Naive thymus-derived CD4-positive, alpha-beta T cell (primary cell): ENCODE measurements around the gene EML6. TPM values are rescaled to one million over a fixed set of nuclear protein-coding genes. Genes with fewer than 3 reads are reported as not detected.

Source experiments
- ATAC-seq: fragments of 150-1000 bp; cut with Tn5 transposase; 2 replicates; pipeline ENCODE4 v1.10.0; 2021; ENCODE audit warnings: mild to moderate bottlenecking, moderate library complexity
- CTCF ChIA-PET: fragments of 350-600 bp; sonication (Branson Sonifier 250); formaldehyde crosslinking; loops from one replicate; lab custom pipeline; 2021; ENCODE audit warnings: antibody characterized with exemption; lab: Charles Lee
- POLR2A ChIA-PET: fragments of 350-600 bp; sonication (Branson Sonifier 250); formaldehyde crosslinking; loops from one replicate; lab custom pipeline; 2021; ENCODE audit warnings: antibody characterized with exemption, inconsistent platforms; lab: Charles Lee
- DNase-seq, 9 donors: peaks; one replicate each; pipeline versions ENCODE4 v3.0.0 to v3.0.0-alpha.2; 2020 to 2022; ENCODE audit warnings: mixed read lengths in 1 of 9
- H3K27ac ChIP-seq: one replicate; pipeline ENCODE4 v1.7.0; 2013; ENCODE audit warnings: mild to moderate bottlenecking, low read depth, low read length, moderate library complexity
- H3K27me3 ChIP-seq, 2 donors: one replicate each; pipeline ENCODE4 v1.7.0; 2013; ENCODE audit warnings: low read length in 2 of 2, mild to moderate bottlenecking in 2 of 2, moderate library complexity in 2 of 2; ENCODE audit not compliant: control insufficient read depth in 2 of 2, insufficient read depth in 2 of 2
- H3K36me3 ChIP-seq, 3 experiments: 1 replicate in 2 of 3; 2 replicates in 1 of 3; pipeline ENCODE4 v1.7.0; 2013; ENCODE audit warnings: low read length in 3 of 3, mild to moderate bottlenecking in 3 of 3, moderate library complexity in 1 of 3; ENCODE audit not compliant: insufficient read depth in 3 of 3, control insufficient read depth in 2 of 3
- H3K4me1 ChIP-seq, 2 donors: one replicate each; pipeline ENCODE4 v1.7.0; 2013; ENCODE audit warnings: low read length in 2 of 2, mild to moderate bottlenecking in 2 of 2, moderate library complexity in 1 of 2; ENCODE audit not compliant: control insufficient read depth in 2 of 2, insufficient read depth in 2 of 2
- H3K4me3 ChIP-seq: 2 replicates; pipeline ENCODE4 v1.7.0; 2013; ENCODE audit warnings: mild to moderate bottlenecking, low read length
- H3K9me3 ChIP-seq, 3 experiments: 1 replicate in 2 of 3; 2 replicates in 1 of 3; pipeline ENCODE4 v1.7.0; 2013; ENCODE audit warnings: low read length in 3 of 3; ENCODE audit not compliant: control insufficient read depth in 2 of 3
- H3K27ac Mint-ChIP-seq, 9 donors: one replicate each; pipeline ENCODE4 v1.8.0; 2020 to 2022; ENCODE audit warnings: mixed read lengths in 9 of 9, mild to moderate bottlenecking in 8 of 9, moderate library complexity in 5 of 9, inconsistent platforms in 2 of 9
- H3K27me3 Mint-ChIP-seq, 5 donors: one replicate each; pipeline ENCODE4 v1.8.0; 2021 to 2022; ENCODE audit warnings: mixed read lengths in 5 of 5, mild to moderate bottlenecking in 1 of 5
- H3K36me3 Mint-ChIP-seq, 5 donors: one replicate each; pipeline ENCODE4 v1.8.0; 2020 to 2022; ENCODE audit warnings: mixed read lengths in 5 of 5, mild to moderate bottlenecking in 3 of 5, inconsistent platforms in 1 of 5
- H3K4me1 Mint-ChIP-seq, 7 donors: one replicate each; pipeline ENCODE4 v1.8.0; 2020 to 2022; ENCODE audit warnings: mixed read lengths in 7 of 7, mild to moderate bottlenecking in 3 of 7, inconsistent platforms in 1 of 7
- H3K4me3 Mint-ChIP-seq, 10 donors: one replicate each; pipeline ENCODE4 v1.8.0; 2020 to 2022; ENCODE audit warnings: mild to moderate bottlenecking in 10 of 10, mixed read lengths in 10 of 10, moderate library complexity in 6 of 10, inconsistent platforms in 2 of 10
- H3K9me3 Mint-ChIP-seq, 11 donors: one replicate each; pipeline ENCODE4 v1.8.0; 2020 to 2022; ENCODE audit warnings: mixed read lengths in 11 of 11, mild to moderate bottlenecking in 4 of 11, inconsistent platforms in 1 of 11, moderate library complexity in 1 of 11
- intact Hi-C, 2 donors: fragments of 100-400 bp; cut with micrococcal nuclease; formaldehyde crosslinking; loops; one replicate each; pipeline ENCODE4 v1.15.1; 2023
- polyA plus RNA-seq, 2 donors: library from polyadenylated mRNA; unstranded; fragments of 300-500 nt; fragmentation: Illumina TruSeq; gene quantifications; one replicate each; pipeline ENCODE4 v1.2.3, GENCODE V29; 2021
- total RNA-seq, 6 experiments: library from RNA in 5 of 6; stranded (reverse) in 5 of 6; gene quantifications; 1 replicate in 5 of 6; 2 replicates in 1 of 6; pipeline ENCODE4 v1.2.3 and lab custom pipeline; 2021 to 2026

Gene EML6
- total and polyA plus RNA-seq, 7 experiments from 2014 or later, result 0.32 to 2.5 (median 1.5) TPM; not detected in 2

DNA sequence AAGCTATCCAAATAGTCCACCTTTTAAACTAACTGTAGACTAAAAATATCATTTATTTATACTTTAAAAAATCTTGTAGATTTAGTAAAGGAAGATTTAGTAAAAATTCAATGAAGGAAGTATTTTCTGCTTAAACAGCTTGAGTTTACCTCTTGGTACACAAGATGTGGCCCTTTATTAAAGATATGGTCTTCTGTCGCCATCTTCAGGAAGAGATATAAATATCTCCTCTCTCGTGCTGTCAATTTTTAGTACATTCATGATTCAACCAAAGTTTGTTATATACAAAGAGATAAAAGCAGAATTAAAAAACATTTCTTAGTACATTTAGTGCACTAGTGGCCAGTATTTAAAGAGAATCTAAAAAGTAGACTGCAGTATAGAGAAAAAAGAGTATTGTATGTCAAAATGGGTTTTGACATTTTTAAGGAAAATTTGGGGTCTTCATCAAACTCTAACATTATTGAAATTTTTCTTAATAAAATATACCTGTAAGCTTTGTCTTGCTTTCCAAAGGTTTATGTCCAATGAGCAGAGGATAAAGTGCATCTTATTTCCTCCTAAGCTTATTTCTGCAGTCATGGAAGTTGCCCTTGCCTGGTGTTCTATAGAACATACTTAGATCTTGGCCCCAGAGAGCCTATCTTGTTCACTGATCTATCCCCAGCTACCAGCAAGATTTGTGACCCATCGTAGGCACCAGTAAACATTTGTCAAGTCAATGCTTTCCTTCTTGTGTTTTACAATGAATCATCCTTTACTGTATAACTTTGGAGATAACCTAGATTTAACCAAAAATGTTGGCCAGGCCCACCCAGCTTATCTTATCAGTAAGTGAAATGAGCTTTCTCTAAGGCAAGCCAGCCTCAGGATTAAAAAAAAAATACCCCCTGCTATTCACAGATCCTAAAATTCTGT is 18.5 kb upstream of the EML6 start:
- intact Hi-C loops, result loop anchor here (1.0 to 10.0 kb wide), 14 partner anchors 24 to 790 kb away; no protein-coding TSS in a partner anchor
- Histone ChIP-seq H3K9me3 (no peaks in the 10 kb centered on the region), H3K4me3 (no peak overlapping the region), H3K27ac (no peak overlapping the region), H3K36me3 (no peaks in the 10 kb centered on the region), H3K4me1 (no peaks in the 10 kb centered on the region), H3K27me3 (no peaks in the 10 kb centered on the region)
- H3K4me1 Mint-ChIP-seq, result peaks cover 0 to 18% (median 0%) of the 10 kb centered on the region in 7 donors
- H3K27me3 Mint-ChIP-seq, result peaks cover 10 to 59% (median 15%) of the 10 kb centered on the region in 5 donors
- H3K4me3 Mint-ChIP-seq, result no peak overlapping the region
- no peak overlapping the region for H3K27ac Mint-ChIP-seq
- no peaks in the 10 kb centered on the region for H3K36me3 Mint-ChIP-seq
- ChIA-PET CTCF (interaction anchor here (0.7 to 5.0 kb wide), 30 partner anchors 9 to 612 kb away, joined by 3 to 117 read pairs (median 4); no protein-coding TSS in a partner anchor), POLR2A (interaction anchor here (0.6 to 1.3 kb wide), 7 partner anchors 10 to 598 kb away, joined by 3 to 4 read pairs (median 3); partner anchors contain the start of gene EML6)
- H3K9me3 Mint-ChIP-seq, result no peaks in the 10 kb centered on the region
- peak; percentile 74 for ATAC-seq
- peak in 6 of 9 donors; percentile 26 to 69 (median 58) for DNase-seq

GRCh38 chr2:54706622-54707021 is 16.8 kb upstream of the EML6 start:
- no peak overlapping the region for H3K4me3 ChIP-seq
- H3K27me3 Mint-ChIP-seq, result peaks cover 17 to 55% (median 22%) of the 10 kb centered on the region in 5 donors
- peaks cover 0 to 18% (median 3%) of the 10 kb centered on the region in 7 donors for H3K4me1 Mint-ChIP-seq
- H3K27ac ChIP-seq, result no peak overlapping the region
- H3K36me3 Mint-ChIP-seq, result no peaks in the 10 kb centered on the region
- H3K36me3 ChIP-seq, result no peaks in the 10 kb centered on the region
- no peak for ATAC-seq
- DNase-seq, result no peak
- no peak overlapping the region for H3K27ac Mint-ChIP-seq
- CTCF ChIA-PET, result interaction anchor here (0.6 to 5.0 kb wide), 4 partner anchors 138 to 791 kb away, joined by 3 to 117 read pairs (median 3); no protein-coding TSS in a partner anchor
- intact Hi-C loops, result loop anchor here in 1 of 2 donors (5.0 to 10.0 kb wide), 2 partner anchors 306 to 792 kb away; no protein-coding TSS in a partner anchor
- POLR2A ChIA-PET, result interaction anchor here (0.6 to 0.7 kb wide), 2 partner anchors 24 to 62 kb away, joined by 3 to 4 read pairs; no protein-coding TSS in a partner anchor
- no peaks in the 10 kb centered on the region for H3K4me1 ChIP-seq
- no peaks in the 10 kb centered on the region for H3K9me3 ChIP-seq
- no peak overlapping the region for H3K4me3 Mint-ChIP-seq
- no peaks in the 10 kb centered on the region for H3K27me3 ChIP-seq
- H3K9me3 Mint-ChIP-seq, result no peaks in the 10 kb centered on the region

GRCh38 chr2:54708584-54709335 is 14.7 kb upstream of the EML6 start:
- Mint-ChIP-seq H3K4me3 (peak overlapping the region; percentile 42 to 79 (median 73)), H3K27ac (no peak overlapping the region), H3K9me3 (no peaks in the 10 kb centered on the region), H3K4me1 (peaks cover 0 to 18% (median 3%) of the 10 kb centered on the region in 7 donors), H3K27me3 (peaks cover 22 to 50% (median 25%) of the 10 kb centered on the region in 5 donors), H3K36me3 (no peaks in the 10 kb centered on the region)
- Histone ChIP-seq H3K27me3 (no peaks in the 10 kb centered on the region), H3K9me3 (no peaks in the 10 kb centered on the region), H3K4me3 (peak overlapping the region; percentile 46), H3K4me1 (no peaks in the 10 kb centered on the region), H3K36me3 (no peaks in the 10 kb centered on the region), H3K27ac (no peak overlapping the region)
- DNase-seq, result peak in 6 of 9 donors; percentile 10 to 40 (median 24)
- ChIA-PET CTCF (interaction anchor here (5.0 kb wide), 1 partner anchor 186 kb away, joined by 117 read pairs; no protein-coding TSS in a partner anchor), POLR2A (interaction anchor here (0.6 kb wide), 1 partner anchor 606 kb away, joined by 3 read pairs; no protein-coding TSS in a partner anchor)
- ATAC-seq, result peak; percentile 58
- intact Hi-C loops, result loop anchor here in 1 of 2 donors (1.0 to 10.0 kb wide), 3 partner anchors 15 to 794 kb away; partner anchors contain the start of gene EML6

DNA sequence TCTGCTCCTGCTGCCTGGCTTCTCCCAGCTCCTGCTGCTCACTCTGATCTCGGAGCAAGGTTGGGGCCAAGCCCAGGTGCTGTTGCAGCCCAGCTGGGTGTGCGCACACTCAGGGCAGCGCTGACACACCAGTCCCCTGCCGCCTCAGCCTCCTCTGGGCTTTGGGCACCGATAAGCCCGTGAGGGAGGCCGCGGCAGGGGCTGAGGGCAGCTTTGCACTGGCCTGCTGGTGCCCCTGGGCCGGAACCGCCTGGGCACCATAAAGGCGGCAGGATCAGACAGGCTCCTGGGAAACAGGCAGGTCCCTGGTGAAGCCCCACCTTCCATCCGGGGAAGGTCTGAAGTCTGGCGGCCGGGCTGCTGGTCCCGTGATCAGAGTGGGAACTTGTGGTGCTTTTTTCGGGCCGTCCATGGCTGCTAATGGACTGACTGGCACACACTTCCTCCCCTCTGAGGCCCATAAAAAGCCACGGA is 14.1 kb upstream of the EML6 start:
- POLR2A ChIA-PET, result interaction anchor here (0.6 kb wide), 1 partner anchor 607 kb away, joined by 3 read pairs; no protein-coding TSS in a partner anchor
- peak overlapping the region; percentile 42 to 75 (median 68) for H3K4me3 Mint-ChIP-seq
- H3K27me3 Mint-ChIP-seq, result peaks cover 22 to 51% (median 25%) of the 10 kb centered on the region in 5 donors

GRCh38 chr2:54710216-54710615 is 13.2 kb upstream of the EML6 start:
- Mint-ChIP-seq H3K36me3 (no peaks in the 10 kb centered on the region), H3K27ac (no peak overlapping the region), H3K4me3 (peak overlapping the region in 5 of 10 donors; percentile 29 to 57 (median 42)), H3K4me1 (peaks cover 0 to 16% (median 3%) of the 10 kb centered on the region in 7 donors), H3K27me3 (peaks cover 22 to 54% (median 25%) of the 10 kb centered on the region in 5 donors), H3K9me3 (no peaks in the 10 kb centered on the region)
- ChIA-PET CTCF (no interaction called here), POLR2A (no interaction called here)
- H3K4me1 ChIP-seq, result no peaks in the 10 kb centered on the region
- ATAC-seq (no peak), DNase-seq (no peak)
- no peak overlapping the region for H3K4me3 ChIP-seq
- intact Hi-C loops, result no loop called here
- H3K27ac ChIP-seq, result no peak overlapping the region
- no peaks in the 10 kb centered on the region for H3K9me3 ChIP-seq
- H3K27me3 ChIP-seq, result no peaks in the 10 kb centered on the region
- H3K36me3 ChIP-seq, result no peaks in the 10 kb centered on the region

More for the DNA sequence above, 14.1 kb upstream of the EML6 start:
- intact Hi-C loops, result loop anchor here in 1 of 2 donors (1.0 to 10.0 kb wide), 3 partner anchors 14 to 795 kb away; partner anchors contain the start of gene EML6
- no peaks in the 10 kb centered on the region for H3K36me3 ChIP-seq
- CTCF ChIA-PET, result no interaction called here
- Mint-ChIP-seq H3K27ac (no peak overlapping the region), H3K4me1 (peaks cover 0 to 16% (median 3%) of the 10 kb centered on the region in 7 donors), H3K36me3 (no peaks in the 10 kb centered on the region), H3K9me3 (no peaks in the 10 kb centered on the region)
- no peak overlapping the region for H3K27ac ChIP-seq
- H3K9me3 ChIP-seq, result no peaks in the 10 kb centered on the region
- ATAC-seq (peak; percentile 62), DNase-seq (peak in 1 of 9 donors; percentile 7)
- peak overlapping the region; percentile 46 for H3K4me3 ChIP-seq
- H3K27me3 ChIP-seq, result no peaks in the 10 kb centered on the region
- no peaks in the 10 kb centered on the region for H3K4me1 ChIP-seq

GRCh38 chr2:54712516-54712915 is 10.9 kb upstream of the EML6 start:
- no peaks in the 10 kb centered on the region for H3K36me3 ChIP-seq
- H3K27me3 ChIP-seq, result no peaks in the 10 kb centered on the region
- Mint-ChIP-seq H3K27me3 (peaks cover 19 to 66% (median 29%) of the 10 kb centered on the region in 5 donors), H3K4me1 (peaks cover 0 to 13% (median 3%) of the 10 kb centered on the region in 7 donors), H3K9me3 (no peaks in the 10 kb centered on the region), H3K36me3 (no peaks in the 10 kb centered on the region), H3K4me3 (no peak overlapping the region), H3K27ac (no peak overlapping the region)
- CTCF ChIA-PET, result no interaction called here
- intact Hi-C loops, result no loop called here
- no peak overlapping the region for H3K4me3 ChIP-seq
- no peaks in the 10 kb centered on the region for H3K4me1 ChIP-seq
- H3K27ac ChIP-seq, result no peak overlapping the region
- ATAC-seq, result no peak
- POLR2A ChIA-PET, result no interaction called here
- no peak for DNase-seq
- H3K9me3 ChIP-seq, result no peaks in the 10 kb centered on the region
